Measurements from ENCODE around the gene CYS1. TPM values are rescaled to one million over a fixed set of nuclear protein-coding genes. Genes with fewer than 3 reads are reported as not detected.

CYS1 gene
- total and polyA plus RNA-seq, 5 experiments from 2014 or later, result not detected

- peaks cover 0 to 6% (median 2%) of the 10 kb centered on the region in 3 donors for H3K36me3 Mint-ChIP-seq
- H3K4me1 Mint-ChIP-seq, result no peaks in the 10 kb centered on the region
- POLR2A ChIA-PET, result no interaction called here
- ATAC-seq, result no peak
- no peak overlapping the region for H3K27ac Mint-ChIP-seq
- H3K27me3 Mint-ChIP-seq, result peaks cover 0 to 5% (median 0%) of the 10 kb centered on the region in 5 donors
- DNase-seq, result no peak
- H3K9me3 Mint-ChIP-seq, result peaks cover 0 to 9% (median 3%) of the 10 kb centered on the region in 9 donors
- no peak overlapping the region for H3K4me3 Mint-ChIP-seq
These were observed 15.1 kb downstream of the CYS1 start for GRCh38 chr2:10064932-10065772.

DNA sequence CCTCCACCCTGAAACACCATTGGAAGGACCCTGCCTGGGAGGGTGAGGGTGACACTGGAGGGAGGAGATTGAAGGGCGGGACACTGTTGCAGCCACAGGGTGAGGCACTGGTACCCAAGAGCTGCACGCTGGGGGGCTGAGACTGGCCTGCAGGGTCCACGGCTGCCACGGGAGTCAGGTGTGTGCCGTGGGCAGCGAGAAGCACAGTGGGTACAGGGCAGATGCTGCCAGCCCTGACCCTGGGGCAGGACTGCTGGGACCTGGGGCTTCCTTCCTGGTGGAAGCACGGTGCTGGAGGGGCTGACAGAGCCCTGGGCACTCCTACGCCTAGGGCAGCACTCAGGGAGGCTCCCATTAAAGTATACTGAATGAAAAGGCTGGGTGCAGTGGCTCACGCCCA lies 16.6 kb downstream of the CYS1 start:
- DNase-seq, result no peak
- H3K9me3 Mint-ChIP-seq, result peaks cover 0 to 9% (median 3%) of the 10 kb centered on the region in 9 donors
- no peak overlapping the region for H3K4me3 Mint-ChIP-seq
- ATAC-seq, result no peak
- H3K27ac Mint-ChIP-seq, result no peak overlapping the region
- POLR2A ChIA-PET, result no interaction called here
- H3K27me3 Mint-ChIP-seq, result peaks cover 0 to 8% (median 0%) of the 10 kb centered on the region in 5 donors
- peaks cover 0 to 6% (median 2%) of the 10 kb centered on the region in 3 donors for H3K36me3 Mint-ChIP-seq
- H3K4me1 Mint-ChIP-seq, result no peaks in the 10 kb centered on the region

- Mint-ChIP-seq H3K4me3 (no peak overlapping the region), H3K4me1 (no peaks in the 10 kb centered on the region), H3K27me3 (peaks cover 0 to 8% (median 0%) of the 10 kb centered on the region in 5 donors), H3K27ac (no peak overlapping the region), H3K36me3 (peaks cover 0 to 3% (median under 1%) of the 10 kb centered on the region in 3 donors), H3K9me3 (peaks cover 0 to 5% (median under 1%) of the 10 kb centered on the region in 9 donors)
- POLR2A ChIA-PET, result no interaction called here
- no peak for ATAC-seq
- DNase-seq, result no peak
These were observed 17.3 kb downstream of the CYS1 start for GRCh38 chr2:10062931-10063365.

DNA sequence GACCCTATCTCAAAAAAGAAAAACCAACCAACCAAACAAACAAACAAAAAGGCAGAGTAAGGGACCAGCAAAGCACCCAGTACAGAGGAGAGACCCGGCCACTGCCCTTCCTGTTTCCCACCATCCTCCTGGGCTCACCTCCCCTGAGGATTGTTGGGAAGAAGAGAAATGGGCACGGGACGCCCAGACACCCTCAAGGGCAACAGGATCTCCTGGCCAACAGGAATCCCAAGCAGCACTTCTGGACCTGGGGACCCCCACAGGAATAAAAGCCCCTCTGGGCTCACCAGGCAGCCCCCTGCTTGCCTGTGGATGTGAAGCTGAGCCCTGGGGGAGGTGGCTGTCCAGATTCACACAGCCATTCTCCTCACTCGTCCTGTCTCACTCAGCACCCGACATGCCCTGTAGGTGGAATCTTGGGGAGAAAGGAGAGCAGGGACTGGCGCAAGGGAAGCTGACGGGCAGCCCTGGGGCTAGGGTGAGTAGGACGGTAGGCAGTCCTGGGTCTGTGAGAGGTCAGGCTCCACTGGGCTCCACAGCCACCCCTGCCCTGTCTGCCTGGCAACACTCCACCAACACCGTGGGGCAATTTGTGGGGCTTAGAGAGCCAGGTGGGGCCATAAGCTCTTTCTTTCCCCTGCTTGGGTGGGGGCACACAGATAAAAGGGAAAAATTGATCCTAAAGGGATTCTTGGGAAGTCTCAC lies 18.8 kb downstream of the CYS1 start:
- Mint-ChIP-seq H3K27ac (no peak overlapping the region), H3K9me3 (no peaks in the 10 kb centered on the region), H3K4me3 (no peak overlapping the region), H3K36me3 (no peaks in the 10 kb centered on the region), H3K4me1 (peaks cover 0 to 8% (median 4%) of the 10 kb centered on the region in 4 donors), H3K27me3 (peaks cover 0 to 8% (median 0%) of the 10 kb centered on the region in 5 donors)
- ATAC-seq (no peak), DNase-seq (no peak)
- POLR2A ChIA-PET, result no interaction called here

DNA sequence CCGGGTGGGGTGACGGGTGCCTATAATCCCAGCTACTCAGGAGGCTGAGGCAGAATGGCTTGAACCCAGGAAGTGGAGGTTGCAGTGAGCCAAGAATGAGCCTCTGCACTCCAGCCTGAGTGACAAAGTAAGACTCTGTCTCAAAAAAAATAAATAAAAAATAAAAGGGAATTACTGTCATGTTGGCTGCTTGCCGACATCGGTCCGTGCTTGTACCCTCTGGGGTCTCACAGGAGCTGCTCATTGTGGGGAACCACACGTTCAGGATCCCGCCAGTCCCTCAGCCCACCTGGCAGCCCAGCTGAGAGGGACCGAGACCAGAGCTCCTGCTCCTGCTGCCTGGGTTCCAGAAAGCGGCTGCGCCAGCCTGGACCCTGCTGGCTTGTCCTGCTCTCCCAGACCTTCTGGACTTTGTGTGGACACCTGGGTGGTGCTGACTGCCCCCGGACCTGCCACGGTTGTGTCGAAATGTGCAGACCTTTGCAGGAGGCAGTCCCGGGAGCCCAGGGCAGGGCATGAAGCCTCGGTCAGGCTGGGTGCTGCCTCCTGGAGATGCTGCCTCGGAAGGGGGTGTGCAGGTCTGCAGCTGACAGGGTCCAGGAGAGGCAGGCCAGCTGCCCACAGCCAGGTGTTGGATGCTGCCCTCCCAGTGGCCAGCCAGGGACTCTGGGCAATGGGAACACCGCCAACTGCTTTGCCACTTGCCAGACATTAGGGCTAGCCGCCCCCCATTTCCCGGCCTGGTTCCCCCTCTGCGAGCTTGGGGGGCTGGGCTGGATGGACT lies 20.5 kb downstream of the CYS1 start:
- Mint-ChIP-seq H3K4me1 (peaks cover 0 to 8% (median 4%) of the 10 kb centered on the region in 4 donors), H3K27me3 (peaks cover 0 to 8% (median 1%) of the 10 kb centered on the region in 5 donors), H3K36me3 (peaks cover 0 to 9% (median 7%) of the 10 kb centered on the region in 3 donors), H3K4me3 (no peak overlapping the region), H3K9me3 (no peaks in the 10 kb centered on the region), H3K27ac (no peak overlapping the region)
- ATAC-seq, result no peak
- DNase-seq, result no peak
- POLR2A ChIA-PET, result no interaction called here

DNA sequence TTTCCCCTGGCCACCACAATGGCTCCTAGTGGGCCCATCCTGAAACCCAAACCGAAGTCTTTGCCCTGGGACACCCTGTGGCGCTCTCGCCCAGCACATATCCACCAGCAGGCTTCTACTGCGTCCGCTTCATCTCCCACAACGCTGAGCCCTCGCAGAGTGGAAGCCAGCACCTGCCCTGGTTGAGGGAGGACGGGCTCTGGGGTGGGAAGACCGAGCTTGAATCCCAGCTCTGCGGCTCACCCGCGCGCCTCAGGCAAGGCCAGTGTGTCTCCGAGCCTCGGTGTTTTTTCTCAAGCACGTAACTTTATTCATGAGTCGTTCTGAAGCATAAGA lies 21.2 kb downstream of the CYS1 start:
- no peaks in the 10 kb centered on the region for H3K9me3 Mint-ChIP-seq
- peaks cover 0 to 8% (median 4%) of the 10 kb centered on the region in 4 donors for H3K4me1 Mint-ChIP-seq
- no peak overlapping the region for H3K4me3 Mint-ChIP-seq
- peaks cover 0 to 8% (median 1%) of the 10 kb centered on the region in 5 donors for H3K27me3 Mint-ChIP-seq
- DNase-seq (no peak), ATAC-seq (no peak)
- POLR2A ChIA-PET, result no interaction called here
- peak overlapping the region in 1 of 10 donors; percentile 53 for H3K27ac Mint-ChIP-seq
- peaks cover 2 to 17% (median 10%) of the 10 kb centered on the region in 3 donors for H3K36me3 Mint-ChIP-seq

GRCh38 chr2:10058251-10059015 lies 21.8 kb downstream of the CYS1 start:
- H3K4me3 Mint-ChIP-seq, result no peak overlapping the region
- POLR2A ChIA-PET, result no interaction called here
- H3K27ac Mint-ChIP-seq, result no peak overlapping the region
- H3K9me3 Mint-ChIP-seq, result no peaks in the 10 kb centered on the region
- H3K4me1 Mint-ChIP-seq, result peaks cover 0 to 8% (median 4%) of the 10 kb centered on the region in 4 donors
- H3K27me3 Mint-ChIP-seq, result peaks cover 0 to 8% (median 1%) of the 10 kb centered on the region in 5 donors
- H3K36me3 Mint-ChIP-seq, result peaks cover 4 to 22% (median 10%) of the 10 kb centered on the region in 3 donors
- DNase-seq (no peak), ATAC-seq (no peak)

GRCh38 chr2:10057231-10058107 lies 22.7 kb downstream of the CYS1 start:
- Mint-ChIP-seq H3K4me3 (no peak overlapping the region), H3K27me3 (peaks cover 0 to 3% (median 0%) of the 10 kb centered on the region in 5 donors), H3K27ac (no peak overlapping the region), H3K4me1 (peaks cover 0 to 8% (median 4%) of the 10 kb centered on the region in 4 donors), H3K36me3 (peaks cover 8 to 32% (median 10%) of the 10 kb centered on the region in 3 donors), H3K9me3 (no peaks in the 10 kb centered on the region)
- POLR2A ChIA-PET, result interaction anchor here (0.6 kb wide), 2 partner anchors 20 to 100 kb away, joined by 5 to 6 read pairs; no protein-coding TSS in a partner anchor
- no peak for DNase-seq
- ATAC-seq, result no peak

GRCh38 chr2:10056439-10056838 lies 23.8 kb downstream of the CYS1 start:
- Mint-ChIP-seq H3K4me1 (peaks cover 0 to 8% (median 4%) of the 10 kb centered on the region in 4 donors), H3K9me3 (no peaks in the 10 kb centered on the region), H3K36me3 (peaks cover 8 to 39% (median 16%) of the 10 kb centered on the region in 3 donors), H3K4me3 (no peak overlapping the region), H3K27me3 (peaks cover 0 to 3% (median 0%) of the 10 kb centered on the region in 5 donors), H3K27ac (no peak overlapping the region)
- POLR2A ChIA-PET, result no interaction called here
- no peak for ATAC-seq
- no peak for DNase-seq

- ATAC-seq, result no peak
- POLR2A ChIA-PET, result no interaction called here
- H3K27me3 Mint-ChIP-seq, result peaks cover 0 to 3% (median 0%) of the 10 kb centered on the region in 5 donors
- peaks cover 8 to 45% (median 16%) of the 10 kb centered on the region in 3 donors for H3K36me3 Mint-ChIP-seq
- no peak overlapping the region for H3K27ac Mint-ChIP-seq
- no peaks in the 10 kb centered on the region for H3K9me3 Mint-ChIP-seq
- no peak overlapping the region for H3K4me3 Mint-ChIP-seq
- no peak for DNase-seq
- H3K4me1 Mint-ChIP-seq, result peaks cover 0 to 8% (median 4%) of the 10 kb centered on the region in 4 donors
These were observed 25.2 kb downstream of the CYS1 start for GRCh38 chr2:10054976-10055375.

- peaks cover 2 to 8% (median 4%) of the 10 kb centered on the region in 4 donors for H3K4me1 Mint-ChIP-seq
- POLR2A ChIA-PET, result no interaction called here
- ATAC-seq (no peak), DNase-seq (no peak)
- peaks cover 8 to 51% (median 17%) of the 10 kb centered on the region in 3 donors for H3K36me3 Mint-ChIP-seq
- peaks cover 0 to 3% (median 0%) of the 10 kb centered on the region in 5 donors for H3K27me3 Mint-ChIP-seq
- no peak overlapping the region for H3K4me3 Mint-ChIP-seq
- no peaks in the 10 kb centered on the region for H3K9me3 Mint-ChIP-seq
- H3K27ac Mint-ChIP-seq, result no peak overlapping the region
These were observed 25.8 kb downstream of the CYS1 start for GRCh38 chr2:10054424-10054823.
